NCI-H446 treated with DMSO at 0.1 percent for 48 hours (cell line): ENCODE data around the gene WDR82.
A peak's percentile ranks its signal among the peaks of the same experiment; 100 is the strongest.

ENCODE experiments used
- DNase-seq: peaks from one replicate; lab custom pipeline; 2025; lab: John Stamatoyannopoulos, UW

WDR82 gene

GRCh38 chr3:52222319-52223221 is 55.9 kb downstream of the WDR82 start:
- DNase-seq = no peak

DNA sequence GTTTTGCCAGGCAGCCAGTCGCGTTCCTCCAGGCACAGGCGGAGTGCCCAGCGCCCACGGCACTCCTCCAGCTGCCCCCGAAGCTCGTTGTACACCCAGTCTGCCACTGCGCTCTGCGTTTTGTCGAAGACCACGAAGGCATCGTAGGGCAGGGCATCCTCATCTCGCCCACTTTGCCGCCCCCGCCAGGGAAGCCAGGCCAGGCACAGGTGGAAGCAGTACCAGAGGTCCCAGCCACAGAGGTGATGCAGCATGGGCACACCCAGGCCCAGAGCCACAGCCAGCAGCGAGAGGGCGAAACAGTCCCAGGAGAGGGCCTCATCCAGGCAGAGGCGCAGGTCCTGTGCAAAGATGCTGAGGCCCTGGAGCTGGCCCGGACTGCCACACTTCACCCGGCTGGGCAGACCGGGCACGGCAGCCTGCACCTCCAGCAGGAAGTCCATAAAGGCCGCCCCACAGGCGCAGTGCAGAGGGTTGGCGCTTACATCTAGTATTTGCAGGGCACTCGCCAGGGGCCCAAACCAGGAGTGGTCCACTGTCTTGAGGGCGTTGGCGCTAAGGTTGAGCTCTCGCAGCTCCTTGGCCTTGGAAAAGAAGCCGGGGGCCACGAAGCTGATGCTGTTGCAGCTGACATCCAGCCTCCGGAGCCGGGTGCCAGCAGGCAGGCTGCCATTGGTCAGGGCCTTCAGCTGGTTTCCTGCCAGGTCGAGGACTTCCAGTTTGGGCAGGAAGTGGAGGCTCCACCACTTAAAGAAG is 56.7 kb downstream of the WDR82 start:
- DNase-seq = no peak

DNA sequence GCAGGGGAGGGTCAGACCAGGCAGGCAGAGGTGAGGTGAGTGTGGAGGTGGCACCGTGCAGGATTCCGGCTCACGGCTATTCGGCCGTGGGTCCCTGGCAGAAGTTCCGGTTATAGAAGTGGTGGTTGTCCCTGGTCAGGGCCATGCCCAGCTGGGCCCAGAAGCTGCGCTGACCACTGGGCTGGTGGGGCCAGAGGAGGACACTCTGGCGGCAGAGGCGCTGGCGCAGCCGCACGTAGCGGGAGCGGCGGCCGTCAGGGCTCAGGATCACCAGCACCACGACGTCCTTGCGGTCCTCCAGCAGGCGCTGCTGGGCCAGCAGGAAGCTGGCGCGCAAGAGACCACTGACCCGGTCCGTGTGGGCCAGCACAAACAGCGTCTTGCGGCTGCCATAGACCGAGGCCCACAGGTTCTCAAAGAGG is 57.3 kb downstream of the WDR82 start:
- DNase-seq = no peak

DNA sequence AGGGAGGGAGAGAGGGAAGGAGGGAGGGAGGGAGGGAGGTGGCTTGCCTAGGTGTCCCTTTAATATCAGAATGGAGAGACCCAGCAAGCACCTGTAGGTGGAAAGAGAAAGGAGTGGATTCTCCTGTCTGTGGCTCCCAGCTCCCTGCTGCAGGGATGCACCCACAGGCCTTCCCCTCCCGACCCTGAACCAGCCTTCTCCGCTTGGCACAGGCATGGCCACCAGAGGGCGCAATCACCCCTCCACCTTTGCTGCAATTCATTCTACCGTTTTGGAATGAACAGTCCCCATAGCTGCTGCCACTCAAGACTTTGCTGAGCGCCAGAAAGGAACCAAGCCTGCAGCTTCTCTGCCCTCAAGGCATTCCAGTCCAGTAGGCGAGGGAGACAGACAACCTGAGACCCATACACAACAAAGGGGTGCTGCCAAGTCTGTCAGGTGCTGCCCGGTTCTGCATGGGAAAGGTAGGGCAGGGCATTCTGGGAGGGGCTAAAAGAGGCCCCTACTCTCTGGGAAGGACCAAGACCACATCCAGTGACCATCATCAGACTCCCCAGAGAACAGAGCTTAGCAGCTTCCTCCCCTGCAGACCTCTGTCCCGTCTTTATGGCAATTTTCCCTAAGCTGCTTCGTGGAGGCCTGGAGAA is 57.9 kb downstream of the WDR82 start:
- peak; percentile 15 for DNase-seq

DNA sequence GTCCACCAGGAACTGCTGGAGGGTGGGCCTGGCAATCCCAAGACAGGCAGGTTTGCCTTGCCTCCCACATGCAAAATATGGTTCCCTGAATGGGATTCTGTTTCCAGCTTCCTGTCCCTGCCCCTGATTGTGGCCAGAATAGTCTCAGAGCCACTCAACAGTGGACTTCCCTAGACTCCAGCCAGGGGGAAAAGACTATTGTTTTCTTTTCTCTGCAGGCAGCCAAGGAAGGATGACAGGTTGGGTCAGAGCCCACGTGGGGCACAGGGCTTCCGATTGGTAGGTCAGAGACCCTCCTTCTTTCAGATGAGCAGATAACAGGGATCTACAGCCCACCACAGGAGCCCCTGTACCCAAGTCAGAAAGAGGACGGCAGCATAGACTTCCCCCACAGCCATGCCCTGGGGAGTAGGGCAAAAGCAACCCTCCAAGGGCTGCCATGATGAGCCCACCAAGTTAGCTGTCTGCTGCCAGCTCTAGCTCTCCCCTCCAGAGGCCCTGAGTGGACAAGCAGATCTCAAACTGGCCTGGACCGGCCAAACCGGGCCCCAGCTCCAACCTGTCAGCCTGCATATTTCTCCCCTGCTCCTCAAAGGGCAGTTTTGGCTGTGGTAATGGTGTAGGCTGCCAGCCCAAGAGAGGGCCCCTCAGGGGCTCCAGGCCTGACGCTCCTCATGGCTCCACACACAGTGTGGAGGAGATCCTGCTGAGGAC is 59.4 kb downstream of the WDR82 start:
- no peak for DNase-seq

DNA sequence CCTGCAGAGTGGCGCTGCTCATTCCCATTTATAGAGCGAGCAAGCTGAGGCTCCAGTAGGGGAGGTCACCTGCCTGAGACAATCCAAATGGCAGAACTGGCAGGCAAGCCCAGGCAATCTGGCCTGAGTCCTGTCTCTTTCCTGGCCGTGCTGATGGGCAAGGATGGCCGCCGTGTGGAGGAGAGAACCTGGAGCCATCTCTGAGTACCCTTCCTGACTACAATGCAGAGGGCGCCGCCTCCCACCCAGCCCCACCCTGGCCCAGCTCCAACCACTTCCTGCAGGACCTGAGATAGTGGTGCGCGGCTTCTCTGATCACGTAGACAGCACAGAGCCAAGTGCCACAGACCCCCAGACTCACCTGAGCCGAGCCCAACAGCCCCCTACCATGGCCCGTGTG is 60.0 kb downstream of the WDR82 start:
- DNase-seq = no peak

GRCh38 chr3:52218026-52218425 is 60.4 kb downstream of the WDR82 start:
- DNase-seq = no peak

- no peak for DNase-seq
Observed at GRCh38 chr3:52217409-52217805, 61.0 kb downstream of the WDR82 start.

GRCh38 chr3:52216585-52217408 is 61.7 kb downstream of the WDR82 start:
- DNase-seq = no peak

- DNase-seq = no peak
Observed at GRCh38 chr3:52215351-52215750, 63.1 kb downstream of the WDR82 start.

- no peak for DNase-seq
Observed at GRCh38 chr3:52213901-52214300, 64.5 kb downstream of the WDR82 start.

GRCh38 chr3:52213005-52213404 is 65.4 kb downstream of the WDR82 start:
- DNase-seq = no peak

- no peak for DNase-seq
Observed at GRCh38 chr3:52211268-52211891, 67.1 kb downstream of the WDR82 start.

DNA sequence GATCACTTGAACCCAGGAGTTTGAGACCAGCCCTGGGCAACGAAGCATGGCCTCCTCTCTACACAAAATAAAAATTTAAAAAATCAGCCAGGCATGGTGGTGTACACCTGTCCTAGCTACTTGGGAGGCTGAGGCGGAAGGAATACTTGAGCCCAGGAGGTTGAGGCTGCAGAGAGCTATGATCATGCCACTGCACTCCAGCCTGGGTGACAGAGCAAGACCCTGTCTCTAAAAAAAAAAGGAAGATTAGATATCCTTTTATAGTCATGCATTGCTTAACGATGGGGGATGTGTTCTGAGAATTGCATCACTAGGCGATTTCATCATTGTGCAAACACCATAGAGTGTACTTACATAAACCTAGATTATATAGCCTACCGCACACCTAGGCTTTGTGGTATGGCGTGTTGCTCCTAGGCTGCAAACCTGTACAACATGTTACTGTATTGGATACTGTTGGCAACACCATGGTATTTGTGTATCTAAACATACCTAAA is 67.9 kb downstream of the WDR82 start:
- no peak for DNase-seq

GRCh38 chr3:52210037-52210436 is 68.4 kb downstream of the WDR82 start:
- no peak for DNase-seq

DNA sequence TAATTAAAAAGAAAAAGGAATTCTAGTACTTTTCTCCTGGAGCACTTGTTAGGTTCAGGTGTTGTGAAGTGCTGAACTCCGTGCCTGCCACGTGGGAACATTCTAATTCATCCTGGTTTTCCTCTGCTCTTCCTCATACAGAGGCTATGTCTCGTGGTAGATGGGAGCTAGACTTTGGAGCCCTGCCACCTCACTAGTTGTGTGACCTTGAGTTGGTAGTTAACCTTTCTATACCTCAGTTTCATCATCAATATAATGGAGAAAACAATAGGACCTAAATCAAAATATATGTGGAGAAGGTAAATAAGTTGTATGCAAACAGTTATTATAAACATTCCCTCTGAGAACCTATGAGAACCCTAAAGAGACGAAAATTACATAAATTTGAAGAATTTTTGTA is 69.9 kb downstream of the WDR82 start:
- DNase-seq = no peak

- DNase-seq = no peak
Observed at GRCh38 chr3:52205727-52206372, 72.6 kb downstream of the WDR82 start.
